ENCODE measurements around the gene DSC3.
A peak's percentile ranks its signal among the peaks of the same experiment; 100 is the strongest.
"Not testable (repeated sequence)": the region's sequence is repeated elsewhere in the genome, so short reads cannot be mapped to it uniquely, and the experiment has no call there.

DSC3 gene

GRCh38 chr18:31041271-31042083 lies 1.1 kb downstream of the DSC3 start:
- no peak for DNase-seq (ENCODE audit: low read depth in 2 of 2)

GRCh38 chr18:31040686-31041270 lies 1.8 kb downstream of the DSC3 start:
- no peak for DNase-seq (ENCODE audit: low read depth in 2 of 2)

- DNase-seq (ENCODE audit: low read depth in 2 of 2), result no peak
Measured at GRCh38 chr18:31039426-31039825, 3.1 kb downstream of the DSC3 start.

- not testable (repeated sequence) for DNase-seq (ENCODE audit: low read depth in 2 of 2)
Measured at GRCh38 chr18:31037686-31038085, 4.9 kb downstream of the DSC3 start.

- no peak for DNase-seq (ENCODE audit: low read depth in 2 of 2)
Measured at GRCh38 chr18:31034541-31034940, 8.0 kb downstream of the DSC3 start.

- DNase-seq (ENCODE audit: low read depth in 2 of 2), result no peak
Measured at GRCh38 chr18:31030574-31031278, 11.8 kb downstream of the DSC3 start.

- DNase-seq (ENCODE audit: low read depth in 2 of 2), result no peak
Measured at GRCh38 chr18:31015715-31016434, 26.7 kb downstream of the DSC3 start.

GRCh38 chr18:31011455-31011854 lies 31.1 kb downstream of the DSC3 start:
- DNase-seq (ENCODE audit: low read depth in 2 of 2), result peak; percentile 5 to 7

GRCh38 chr18:31010601-31011000 lies 31.9 kb downstream of the DSC3 start:
- no peak for DNase-seq (ENCODE audit: low read depth in 2 of 2)

GRCh38 chr18:30999887-31000628 lies 42.5 kb downstream of the DSC3 start:
- no peak for DNase-seq (ENCODE audit: low read depth in 2 of 2)

GRCh38 chr18:30999186-30999585 lies 43.4 kb downstream of the DSC3 start:
- DNase-seq (ENCODE audit: low read depth in 2 of 2), result no peak

- DNase-seq (ENCODE audit: low read depth in 2 of 2), result no peak
Measured at GRCh38 chr18:30997223-30997622, 45.3 kb downstream of the DSC3 start.

- no peak for DNase-seq (ENCODE audit: low read depth in 2 of 2)
Measured at GRCh38 chr18:30992231-30992630, 50.3 kb downstream of the DSC3 start.

GRCh38 chr18:30991397-30991796 lies 51.1 kb downstream of the DSC3 start:
- DNase-seq (ENCODE audit: low read depth in 2 of 2), result no peak

- no peak for DNase-seq (ENCODE audit: low read depth in 2 of 2)
Measured at GRCh38 chr18:30989141-30989540, 53.4 kb downstream of the DSC3 start.

GRCh38 chr18:30988440-30988839 lies 54.1 kb downstream of the DSC3 start:
- DNase-seq (ENCODE audit: low read depth in 2 of 2), result no peak

GRCh38 chr18:30987467-30988241 lies 54.9 kb downstream of the DSC3 start:
- no peak for DNase-seq (ENCODE audit: low read depth in 2 of 2)

- no peak for DNase-seq (ENCODE audit: low read depth in 2 of 2)
Measured at GRCh38 chr18:30985753-30986152, 56.8 kb downstream of the DSC3 start.

- DNase-seq (ENCODE audit: low read depth in 2 of 2), result no peak
Measured at GRCh38 chr18:30982285-30982992, 60.1 kb downstream of the DSC3 start.

GRCh38 chr18:30978091-30978490 lies 64.5 kb downstream of the DSC3 start:
- not testable (repeated sequence) for DNase-seq (ENCODE audit: low read depth in 2 of 2)

Data from fibroblast of skin of left biceps (primary cell).